HG02943 (cell line): ENCODE results near the gene ABCG2.
A peak's percentile ranks its signal among the peaks of the same experiment; 100 is the strongest.
"Not testable (repeated sequence)": the region's sequence is repeated elsewhere in the genome, so short reads cannot be mapped to it uniquely, and the experiment has no call there.

Experiments
- ATAC-seq: cut with Tn5 transposase; IDR thresholded peaks from one replicate; pipeline ENCODE4 v1.9.1; 2021; ENCODE audit warnings: mild to moderate bottlenecking, low read depth, moderate library complexity; ENCODE audit not compliant: unreplicated experiment

Gene ABCG2

GRCh38 chr4:88169298-88169697, 10.9 kb upstream of the ABCG2 start:
- no peak for ATAC-seq

- no peak for ATAC-seq
Observed at GRCh38 chr4:88166608-88167007, 8.2 kb upstream of the ABCG2 start.

GRCh38 chr4:88163336-88163735, 4.9 kb upstream of the ABCG2 start:
- ATAC-seq = no peak

GRCh38 chr4:88162626-88163025, 4.2 kb upstream of the ABCG2 start:
- no peak for ATAC-seq

- no peak for ATAC-seq
Observed at GRCh38 chr4:88159229-88159725, 838 bp upstream of the ABCG2 start.

GRCh38 chr4:88158038-88158488, 376 bp downstream of the ABCG2 start:
- ATAC-seq = peak; percentile 26

GRCh38 chr4:88152331-88152730, 6.1 kb downstream of the ABCG2 start:
- ATAC-seq = not testable (repeated sequence)

GRCh38 chr4:88148560-88148959, 9.9 kb downstream of the ABCG2 start:
- ATAC-seq = no peak

- ATAC-seq = no peak
Observed at GRCh38 chr4:88147799-88148217, 10.6 kb downstream of the ABCG2 start.

- ATAC-seq = no peak
Observed at GRCh38 chr4:88146891-88147290, 11.5 kb downstream of the ABCG2 start.

GRCh38 chr4:88144866-88145300, 13.6 kb downstream of the ABCG2 start:
- no peak for ATAC-seq

- no peak for ATAC-seq
Observed at GRCh38 chr4:88144048-88144447, 14.4 kb downstream of the ABCG2 start.

GRCh38 chr4:88143504-88143903, 14.9 kb downstream of the ABCG2 start:
- no peak for ATAC-seq

- no peak for ATAC-seq
Observed at GRCh38 chr4:88138561-88138960, 19.9 kb downstream of the ABCG2 start.

- no peak for ATAC-seq
Observed at GRCh38 chr4:88137112-88137511, 21.3 kb downstream of the ABCG2 start.

GRCh38 chr4:88136249-88136648, 22.2 kb downstream of the ABCG2 start:
- no peak for ATAC-seq

GRCh38 chr4:88135356-88135663, 23.1 kb downstream of the ABCG2 start:
- ATAC-seq = no peak

- ATAC-seq = no peak
Observed at GRCh38 chr4:88134536-88135355, 23.7 kb downstream of the ABCG2 start.

GRCh38 chr4:88134111-88134510, 24.3 kb downstream of the ABCG2 start:
- ATAC-seq = no peak

- no peak for ATAC-seq
Observed at GRCh38 chr4:88130544-88131305, 27.7 kb downstream of the ABCG2 start.

GRCh38 chr4:88130003-88130402, 28.4 kb downstream of the ABCG2 start:
- ATAC-seq = no peak

- not testable (repeated sequence) for ATAC-seq
Observed at GRCh38 chr4:88122260-88122659, 36.2 kb downstream of the ABCG2 start.
